CD14-positive monocyte (primary cell): ENCODE data around the gene AKAP9. TPM values are rescaled to one million over a fixed set of nuclear protein-coding genes. Genes with fewer than 3 reads are reported as not detected.

ENCODE experiments used
- DNase-seq, 3 donors: peaks; one replicate each; pipeline ENCODE4 v3.0.0-alpha.2; 2011 to 2022
- H2AFZ ChIP-seq: 2 replicates; pipeline ENCODE4 v1.6.0; 2012; ENCODE audit warnings: mild to moderate bottlenecking, low read depth, low read length, inconsistent platforms; ENCODE audit not compliant: insufficient read depth, poor library complexity, severe bottlenecking
- H3K27ac ChIP-seq, 2 donors: 1 replicate in 1 of 2; 2 replicates in 1 of 2; pipeline ENCODE4 v1.5.1; 2012 to 2013; ENCODE audit warnings: low read length in 2 of 2, control low read depth in 1 of 2, inconsistent platforms in 1 of 2, low read depth in 1 of 2, mild to moderate bottlenecking in 1 of 2
- H3K27me3 ChIP-seq, 2 donors: one replicate each; pipeline versions ENCODE4 v1.6.0 to v1.6.1; 2011 to 2013; ENCODE audit warnings: low read length in 2 of 2; ENCODE audit not compliant: control insufficient read depth in 2 of 2, insufficient read depth in 2 of 2
- H3K36me3 ChIP-seq, 2 donors: replicated peaks in 1 of 2; 1 replicate in 1 of 2; 2 replicates in 1 of 2; pipeline versions ENCODE4 v1.5.1 to v1.6.1; 2012 to 2013; ENCODE audit warnings: low read length in 2 of 2, control low read depth in 1 of 2, inconsistent platforms in 1 of 2, mild to moderate bottlenecking in 1 of 2; ENCODE audit not compliant: insufficient read depth in 2 of 2, control insufficient read depth in 1 of 2
- H3K4me1 ChIP-seq, 2 donors: 1 replicate in 1 of 2; 2 replicates in 1 of 2; pipeline versions ENCODE4 v1.5.1 to v1.6.1; 2012 to 2013; ENCODE audit warnings: low read length in 2 of 2, control low read depth in 1 of 2, inconsistent platforms in 1 of 2, mild to moderate bottlenecking in 1 of 2, moderate library complexity in 1 of 2; ENCODE audit not compliant: insufficient read depth in 2 of 2, control insufficient read depth in 1 of 2
- H3K4me2 ChIP-seq: replicated peaks from 2 replicates; pipeline ENCODE3; 2012; ENCODE audit warnings: low read length, moderate library complexity, mild to moderate bottlenecking; ENCODE audit not compliant: poor library complexity, severe bottlenecking; ENCODE audit errors: extremely low read depth
- H3K4me3 ChIP-seq, 3 experiments: fragments of 200-600 bp in 1 of 3; sonication (generic) in 1 of 3; replicated peaks in 1 of 3; 1 replicate in 2 of 3; 2 replicates in 1 of 3; pipeline ENCODE4 v1.5.1; 2011 to 2013; ENCODE audit warnings: low read length in 3 of 3, mild to moderate bottlenecking in 3 of 3, control low read depth in 2 of 3, low read depth in 2 of 3, inconsistent platforms in 1 of 3, moderate library complexity in 1 of 3
- H3K79me2 ChIP-seq: 2 replicates; pipeline ENCODE4 v1.6.0; 2012; ENCODE audit warnings: mild to moderate bottlenecking, control low read depth, inconsistent platforms, low read length, moderate library complexity; ENCODE audit not compliant: insufficient read depth
- H3K9ac ChIP-seq: 2 replicates; pipeline ENCODE4 v1.6.0; 2017; ENCODE audit warnings: low read length, mild to moderate bottlenecking; ENCODE audit not compliant: insufficient read depth, poor library complexity, severe bottlenecking
- H3K9me3 ChIP-seq, 2 donors: replicated peaks in 1 of 2; 1 replicate in 1 of 2; 2 replicates in 1 of 2; pipeline versions ENCODE4 v1.5.1 to v1.6.1; 2012 to 2013; ENCODE audit warnings: low read length in 2 of 2, control low read depth in 1 of 2; ENCODE audit not compliant: control insufficient read depth in 1 of 2, insufficient read depth in 1 of 2
- H4K20me1 ChIP-seq: 2 replicates; pipeline ENCODE4 v1.6.0; 2012; ENCODE audit warnings: mild to moderate bottlenecking, low read length, control low read depth, moderate library complexity; ENCODE audit not compliant: insufficient read depth
- H3K27ac Mint-ChIP-seq, 7 donors: one replicate each; pipeline ENCODE4 v1.8.0; 2020; ENCODE audit warnings: mild to moderate bottlenecking in 7 of 7, mixed read lengths in 7 of 7, moderate library complexity in 6 of 7, inconsistent platforms in 2 of 7
- H3K27me3 Mint-ChIP-seq, 3 donors: one replicate each; pipeline ENCODE4 v1.8.0; 2021 to 2022; ENCODE audit warnings: low read depth in 3 of 3, mild to moderate bottlenecking in 3 of 3, mixed read lengths in 3 of 3, moderate library complexity in 3 of 3, inconsistent platforms in 1 of 3
- H3K36me3 Mint-ChIP-seq, 2 donors: one replicate each; pipeline ENCODE4 v1.8.0; 2020; ENCODE audit warnings: mixed read lengths in 2 of 2, inconsistent platforms in 1 of 2, mild to moderate bottlenecking in 1 of 2
- H3K4me1 Mint-ChIP-seq: one replicate; pipeline ENCODE4 v1.8.0; 2020; ENCODE audit warnings: mild to moderate bottlenecking, mixed read lengths
- H3K4me3 Mint-ChIP-seq, 2 donors: one replicate each; pipeline ENCODE4 v1.8.0; 2020; ENCODE audit warnings: mild to moderate bottlenecking in 2 of 2, mixed read lengths in 2 of 2, moderate library complexity in 1 of 2
- H3K9me3 Mint-ChIP-seq, 7 donors: one replicate each; pipeline ENCODE4 v1.8.0; 2020 to 2022; ENCODE audit warnings: mixed read lengths in 7 of 7, mild to moderate bottlenecking in 6 of 7, moderate library complexity in 6 of 7, inconsistent platforms in 2 of 7
- WGBS: methylation state at CpG from one replicate; pipeline ENCODE4 v1.1.5; 2013; ENCODE audit warnings: missing lambda C conversion rate; ENCODE audit not compliant: insufficient coverage; 5-methylcytosine and 5-hydroxymethylcytosine counted together
- intact Hi-C, 2 donors: fragments of 100-400 bp; cut with micrococcal nuclease; formaldehyde crosslinking; loops; one replicate each; pipeline versions ENCODE4 v1.15.0 to v1.15.1; 2023
- polyA plus RNA-seq, 3 donors: library from polyadenylated mRNA; depleted of rRNA in 1 of 3; unstranded in 2 of 3; stranded (reverse) in 1 of 3; fragments of 300-500 nt in 2 of 3; fragments of >200 nt in 1 of 3; fragmentation: Illumina TruSeq in 2 of 3; gene quantifications; 1 replicate in 2 of 3; 2 replicates in 1 of 3; pipeline ENCODE4 v1.2.3, GENCODE V29; 2012 to 2021
- TF ChIP-seq, protein P1 (sequence below): fragments of 200-600 bp; IDR thresholded peaks from one replicate; pipeline ENCODE4 v1.8.0; 2022; ENCODE audit warnings: antibody characterized with exemption, mild to moderate bottlenecking

The AKAP9 gene
- polyA plus RNA-seq, 3 donors, result 1.5 to 23.3 (median 7.3) TPM

DNA sequence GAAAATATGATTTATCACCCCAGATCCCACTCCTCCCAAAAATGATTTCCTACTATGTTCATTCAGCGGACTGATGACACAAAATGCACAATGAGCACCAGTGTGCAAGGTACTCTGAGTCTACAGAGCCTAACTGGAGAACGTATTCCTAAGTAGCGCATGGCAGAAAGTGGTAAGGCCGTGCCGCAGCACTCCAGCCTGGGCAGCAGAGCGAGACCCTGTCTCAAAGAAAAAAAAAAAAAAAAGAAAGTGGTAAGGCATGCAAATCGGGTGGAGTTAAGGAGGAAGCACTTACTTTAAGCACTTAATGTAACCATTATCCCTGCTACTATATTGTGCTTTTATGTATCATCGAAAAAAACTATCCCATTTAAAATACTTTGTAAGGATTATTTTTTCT, 168.2 kb downstream of the AKAP9 start:
- Mint-ChIP-seq H3K27me3 (no peaks in the 10 kb centered on the region), H3K27ac (peak overlapping the region in 1 of 7 donors; percentile 50), H3K36me3 (peaks cover 50 to 74% of the 10 kb centered on the region in 2 donors), H3K9me3 (no peaks in the 10 kb centered on the region), H3K4me1 (no peaks in the 10 kb centered on the region), H3K4me3 (no peak overlapping the region)
- Histone ChIP-seq H3K9me3 (no peaks in the 10 kb centered on the region), H3K27ac (no peak overlapping the region), H3K4me2 (no peak overlapping the region), H4K20me1 (no peaks in the 10 kb centered on the region), H2AFZ (no peak overlapping the region), H3K79me2 (no peaks in the 10 kb centered on the region), H3K4me1 (no peaks in the 10 kb centered on the region), H3K36me3 (peaks cover 49 to 86% of the 10 kb centered on the region in 2 donors), H3K27me3 (no peaks in the 10 kb centered on the region), H3K9ac (no peak overlapping the region), H3K4me3 (no peak overlapping the region)
- WGBS, result 100% methylated on average over 2 of the region's 8 CpGs
- no peak for DNase-seq
- TF ChIP-seq, protein P1, sequence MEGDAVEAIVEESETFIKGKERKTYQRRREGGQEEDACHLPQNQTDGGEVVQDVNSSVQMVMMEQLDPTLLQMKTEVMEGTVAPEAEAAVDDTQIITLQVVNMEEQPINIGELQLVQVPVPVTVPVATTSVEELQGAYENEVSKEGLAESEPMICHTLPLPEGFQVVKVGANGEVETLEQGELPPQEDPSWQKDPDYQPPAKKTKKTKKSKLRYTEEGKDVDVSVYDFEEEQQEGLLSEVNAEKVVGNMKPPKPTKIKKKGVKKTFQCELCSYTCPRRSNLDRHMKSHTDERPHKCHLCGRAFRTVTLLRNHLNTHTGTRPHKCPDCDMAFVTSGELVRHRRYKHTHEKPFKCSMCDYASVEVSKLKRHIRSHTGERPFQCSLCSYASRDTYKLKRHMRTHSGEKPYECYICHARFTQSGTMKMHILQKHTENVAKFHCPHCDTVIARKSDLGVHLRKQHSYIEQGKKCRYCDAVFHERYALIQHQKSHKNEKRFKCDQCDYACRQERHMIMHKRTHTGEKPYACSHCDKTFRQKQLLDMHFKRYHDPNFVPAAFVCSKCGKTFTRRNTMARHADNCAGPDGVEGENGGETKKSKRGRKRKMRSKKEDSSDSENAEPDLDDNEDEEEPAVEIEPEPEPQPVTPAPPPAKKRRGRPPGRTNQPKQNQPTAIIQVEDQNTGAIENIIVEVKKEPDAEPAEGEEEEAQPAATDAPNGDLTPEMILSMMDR, result no peak
- intact Hi-C loops, result no loop called here

GRCh38 chr7:92110857-92111256, 170.2 kb downstream of the AKAP9 start:
- Mint-ChIP-seq H3K36me3 (peaks cover 42 to 69% of the 10 kb centered on the region in 2 donors), H3K4me3 (no peak overlapping the region), H3K9me3 (no peaks in the 10 kb centered on the region), H3K4me1 (no peaks in the 10 kb centered on the region), H3K27ac (no peak overlapping the region), H3K27me3 (no peaks in the 10 kb centered on the region)
- H3K79me2 ChIP-seq, result no peaks in the 10 kb centered on the region
- H3K4me1 ChIP-seq, result no peaks in the 10 kb centered on the region
- no peaks in the 10 kb centered on the region for H3K27me3 ChIP-seq
- WGBS, result 100% methylated on average over 1 of the region's 2 CpGs
- H4K20me1 ChIP-seq, result no peaks in the 10 kb centered on the region
- TF ChIP-seq, protein P1, result no peak
- H3K4me2 ChIP-seq, result no peak overlapping the region
- H3K4me3 ChIP-seq, result no peak overlapping the region
- H3K9me3 ChIP-seq, result no peaks in the 10 kb centered on the region
- no peak overlapping the region for H2AFZ ChIP-seq
- intact Hi-C loops, result no loop called here
- H3K9ac ChIP-seq, result no peak overlapping the region
- H3K27ac ChIP-seq, result no peak overlapping the region
- DNase-seq, result no peak
- peaks cover 41 to 80% of the 10 kb centered on the region in 2 donors for H3K36me3 ChIP-seq
